Fibroblast of lung (primary cell): ENCODE results near the gene PGAM1. TPM values are rescaled to one million over a fixed set of nuclear protein-coding genes. Genes with fewer than 3 reads are reported as not detected.
"Not testable (repeated sequence)": the region's sequence is repeated elsewhere in the genome, so short reads cannot be mapped to it uniquely, and the experiment has no call there.

Source experiments
- DNase-seq, 2 donors: peaks; one replicate each; pipeline versions ENCODE4 v3.0.0 to v3.0.0-alpha.2; 2010; ENCODE audit warnings: low read depth in 2 of 2
- H2AFZ ChIP-seq: 2 replicates; pipeline ENCODE4 v1.5.1; 2012; ENCODE audit warnings: low read length, control low read depth, inconsistent platforms
- H3K27ac ChIP-seq: 2 replicates; pipeline ENCODE4 v1.5.1; 2011; ENCODE audit warnings: low read length, control low read depth; ENCODE audit not compliant: insufficient read depth
- H3K27me3 ChIP-seq: 2 replicates; pipeline ENCODE4 v1.5.1; 2011; ENCODE audit warnings: mild to moderate bottlenecking, low read length; ENCODE audit not compliant: control insufficient read depth, insufficient read depth
- H3K36me3 ChIP-seq: 2 replicates; pipeline ENCODE4 v1.5.1; 2011; ENCODE audit warnings: low read length; ENCODE audit not compliant: control insufficient read depth, insufficient read depth
- H3K4me1 ChIP-seq: 2 replicates; pipeline ENCODE4 v1.5.1; 2011; ENCODE audit warnings: low read length; ENCODE audit not compliant: control insufficient read depth, insufficient read depth; ENCODE audit errors: extremely low read depth
- H3K4me2 ChIP-seq: 2 replicates; pipeline ENCODE4 v1.5.1; 2011; ENCODE audit warnings: low read length, control low read depth; ENCODE audit not compliant: insufficient read depth; ENCODE audit errors: extremely low read depth
- H3K4me3 ChIP-seq, 4 experiments: fragments of 200-600 bp in 1 of 4; sonication (generic) in 1 of 4; replicated peaks in 1 of 4; 2 replicates each; pipeline ENCODE4 v1.5.1; 2011 to 2016; ENCODE audit warnings: low read length in 4 of 4, low read depth in 3 of 4, mild to moderate bottlenecking in 3 of 4, control low read depth in 2 of 4, inconsistent platforms in 1 of 4, mixed read lengths in 1 of 4; ENCODE audit not compliant: insufficient read depth in 1 of 4; ENCODE audit errors: control extremely low read depth in 1 of 4
- H3K79me2 ChIP-seq: 2 replicates; pipeline ENCODE4 v1.5.1; 2012; ENCODE audit warnings: mild to moderate bottlenecking, low read length, inconsistent platforms; ENCODE audit not compliant: control insufficient read depth, insufficient read depth
- H3K9ac ChIP-seq: 2 replicates; pipeline ENCODE4 v1.5.1; 2011; ENCODE audit warnings: mild to moderate bottlenecking, low read length, control low read depth; ENCODE audit not compliant: insufficient read depth
- H3K9me3 ChIP-seq: 2 replicates; pipeline ENCODE4 v1.5.1; 2012; ENCODE audit warnings: low read depth, low read length; ENCODE audit not compliant: control insufficient read depth, insufficient read depth
- H4K20me1 ChIP-seq: 2 replicates; pipeline ENCODE4 v1.5.1; 2011; ENCODE audit warnings: low read length; ENCODE audit not compliant: control insufficient read depth, insufficient read depth; ENCODE audit errors: extremely low read depth
- EZH2 ChIP-seq: IDR thresholded peaks from 2 replicates; pipeline ENCODE4 v1.5.1; 2012; ENCODE audit warnings: low read length, control low read depth, mild to moderate bottlenecking; ENCODE audit errors: missing control alignments
- polyA plus RNA-seq, 2 donors: library from polyadenylated mRNA; depleted of rRNA in 1 of 2; stranded (reverse) in 1 of 2; unstranded in 1 of 2; fragments of >200 nt; gene quantifications; 2 replicates each; pipeline ENCODE4 v1.2.1, GENCODE V29; 2011 to 2012; ENCODE audit warnings: missing spikeins in 1 of 2
- total RNA-seq: library from RNA; depleted of rRNA; stranded (reverse); fragments of >200 nt; gene quantifications from 2 replicates; pipeline ENCODE4 v1.2.1, GENCODE V29; 2014
- TF ChIP-seq, protein P1 (sequence below), 2 donors: IDR thresholded peaks in 1 of 2; conservative IDR thresholded peaks in 1 of 2; 1 replicate in 1 of 2; 2 replicates in 1 of 2; pipeline ENCODE4 v1.5.1; 2011 to 2012; ENCODE audit warnings: low read length in 2 of 2, control low read depth in 1 of 2, inconsistent platforms in 1 of 2, low read depth in 1 of 2, mild to moderate bottlenecking in 1 of 2

Gene PGAM1
- total and polyA plus RNA-seq, 2 donors (not counting 1 experiment from before 2014, with no cell fraction given): 209 to 498 TPM

DNA sequence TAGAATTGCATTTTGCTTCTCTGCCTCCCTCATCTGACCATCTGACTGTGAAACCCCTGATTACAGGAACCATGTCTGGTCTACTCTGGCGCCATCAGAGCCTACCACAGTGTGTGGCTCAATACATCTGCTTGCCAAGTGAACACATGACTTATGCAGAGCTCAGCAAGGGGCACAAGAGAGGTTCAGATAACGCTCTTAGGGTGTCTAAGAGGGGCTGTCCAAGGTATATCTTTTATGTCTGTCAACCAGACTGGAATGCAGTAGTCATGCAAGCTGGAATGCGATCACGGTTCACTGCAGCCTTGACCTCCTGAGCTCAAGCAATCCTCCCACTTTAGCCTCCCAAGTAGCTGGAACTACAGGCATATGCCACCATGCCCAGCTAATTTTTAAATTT, 14.6 kb upstream of the PGAM1 start:
- H3K9me3 ChIP-seq: no peaks in the 10 kb centered on the region
- H3K27me3 ChIP-seq: no peaks in the 10 kb centered on the region
- H3K4me3 ChIP-seq: no peak overlapping the region
- TF ChIP-seq, protein P1, sequence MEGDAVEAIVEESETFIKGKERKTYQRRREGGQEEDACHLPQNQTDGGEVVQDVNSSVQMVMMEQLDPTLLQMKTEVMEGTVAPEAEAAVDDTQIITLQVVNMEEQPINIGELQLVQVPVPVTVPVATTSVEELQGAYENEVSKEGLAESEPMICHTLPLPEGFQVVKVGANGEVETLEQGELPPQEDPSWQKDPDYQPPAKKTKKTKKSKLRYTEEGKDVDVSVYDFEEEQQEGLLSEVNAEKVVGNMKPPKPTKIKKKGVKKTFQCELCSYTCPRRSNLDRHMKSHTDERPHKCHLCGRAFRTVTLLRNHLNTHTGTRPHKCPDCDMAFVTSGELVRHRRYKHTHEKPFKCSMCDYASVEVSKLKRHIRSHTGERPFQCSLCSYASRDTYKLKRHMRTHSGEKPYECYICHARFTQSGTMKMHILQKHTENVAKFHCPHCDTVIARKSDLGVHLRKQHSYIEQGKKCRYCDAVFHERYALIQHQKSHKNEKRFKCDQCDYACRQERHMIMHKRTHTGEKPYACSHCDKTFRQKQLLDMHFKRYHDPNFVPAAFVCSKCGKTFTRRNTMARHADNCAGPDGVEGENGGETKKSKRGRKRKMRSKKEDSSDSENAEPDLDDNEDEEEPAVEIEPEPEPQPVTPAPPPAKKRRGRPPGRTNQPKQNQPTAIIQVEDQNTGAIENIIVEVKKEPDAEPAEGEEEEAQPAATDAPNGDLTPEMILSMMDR (conservative IDR thresholded peaks at IDR 0.05 in 1 of 2, IDR thresholded peaks at IDR 0.05 in 1 of 2; ENCODE audit: low read depth in 1 of 2, low read length in 2 of 2): no peak
- TF ChIP-seq EZH2: no peak
- H3K27ac ChIP-seq: no peak overlapping the region
- no peak overlapping the region for H2AFZ ChIP-seq
- H3K4me1 ChIP-seq: peaks cover 4% of the 10 kb centered on the region
- no peaks in the 10 kb centered on the region for H4K20me1 ChIP-seq
- H3K79me2 ChIP-seq: no peaks in the 10 kb centered on the region
- DNase-seq: peak in 1 of 2 donors; percentile 72
- H3K9ac ChIP-seq: no peak overlapping the region
- H3K4me2 ChIP-seq: no peak overlapping the region
- no peaks in the 10 kb centered on the region for H3K36me3 ChIP-seq

DNA sequence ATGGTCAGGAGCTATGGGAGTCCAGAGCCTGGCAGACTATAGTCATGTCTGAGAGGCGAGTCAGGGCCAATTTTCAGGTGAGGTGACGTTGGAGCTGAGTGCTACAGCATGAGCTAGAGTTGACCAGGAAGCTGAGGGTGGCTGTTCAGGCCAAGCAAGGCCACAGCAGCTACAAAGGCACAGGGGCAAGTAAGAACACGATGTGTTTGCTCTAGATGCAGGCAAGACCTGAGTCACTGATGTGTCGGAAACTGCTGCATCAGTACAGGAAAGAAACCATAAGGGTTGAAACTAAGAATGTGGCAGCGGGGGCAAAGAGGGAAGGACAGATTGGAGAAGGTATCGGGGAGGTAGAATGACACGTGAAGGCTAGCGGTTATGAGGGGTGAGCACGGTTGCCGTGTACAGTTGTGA, 13.1 kb upstream of the PGAM1 start:
- Histone ChIP-seq H4K20me1 (no peaks in the 10 kb centered on the region), H3K9me3 (no peaks in the 10 kb centered on the region), H3K4me2 (no peak overlapping the region), H3K4me3 (no peak overlapping the region), H3K27me3 (no peaks in the 10 kb centered on the region), H2AFZ (no peak overlapping the region), H3K4me1 (peaks cover 4% of the 10 kb centered on the region), H3K79me2 (no peaks in the 10 kb centered on the region), H3K36me3 (no peaks in the 10 kb centered on the region), H3K27ac (no peak overlapping the region), H3K9ac (no peak overlapping the region)
- TF ChIP-seq, protein P1 (conservative IDR thresholded peaks at IDR 0.05 in 1 of 2, IDR thresholded peaks at IDR 0.05 in 1 of 2; ENCODE audit: low read depth in 1 of 2, low read length in 2 of 2): no peak
- TF ChIP-seq EZH2: no peak
- DNase-seq: peak in 1 of 2 donors; percentile 15

DNA sequence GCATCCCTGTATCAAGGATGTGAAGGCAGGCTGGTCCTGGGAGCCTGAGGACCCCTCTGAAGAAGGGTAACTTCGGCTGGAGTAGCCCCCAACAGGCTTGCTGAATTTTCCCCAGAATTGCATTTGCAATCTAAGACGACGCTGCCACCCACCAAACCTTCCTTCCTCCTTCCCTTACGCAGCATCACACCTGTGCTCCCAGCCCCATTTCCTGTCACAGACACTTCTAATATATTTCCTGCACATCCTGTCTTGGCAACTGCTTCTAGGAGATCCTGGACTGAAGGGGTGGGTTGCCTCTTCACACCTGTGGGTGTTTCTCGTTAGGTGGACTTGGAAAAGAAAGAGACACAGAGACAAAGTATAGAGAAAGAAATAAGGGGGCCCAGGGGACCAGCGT, 9.4 kb upstream of the PGAM1 start:
- H3K79me2 ChIP-seq: no peaks in the 10 kb centered on the region
- H3K9ac ChIP-seq: no peak overlapping the region
- peaks cover 4% of the 10 kb centered on the region for H3K4me1 ChIP-seq
- H4K20me1 ChIP-seq: no peaks in the 10 kb centered on the region
- H3K4me2 ChIP-seq: no peak overlapping the region
- H2AFZ ChIP-seq: no peak overlapping the region
- DNase-seq: no peak
- H3K9me3 ChIP-seq: no peaks in the 10 kb centered on the region
- H3K36me3 ChIP-seq: no peaks in the 10 kb centered on the region
- TF ChIP-seq, protein P1 (conservative IDR thresholded peaks at IDR 0.05 in 1 of 2, IDR thresholded peaks at IDR 0.05 in 1 of 2; ENCODE audit: low read depth in 1 of 2, low read length in 2 of 2): no peak
- no peaks in the 10 kb centered on the region for H3K27me3 ChIP-seq
- H3K4me3 ChIP-seq: no peak overlapping the region
- H3K27ac ChIP-seq: no peak overlapping the region

DNA sequence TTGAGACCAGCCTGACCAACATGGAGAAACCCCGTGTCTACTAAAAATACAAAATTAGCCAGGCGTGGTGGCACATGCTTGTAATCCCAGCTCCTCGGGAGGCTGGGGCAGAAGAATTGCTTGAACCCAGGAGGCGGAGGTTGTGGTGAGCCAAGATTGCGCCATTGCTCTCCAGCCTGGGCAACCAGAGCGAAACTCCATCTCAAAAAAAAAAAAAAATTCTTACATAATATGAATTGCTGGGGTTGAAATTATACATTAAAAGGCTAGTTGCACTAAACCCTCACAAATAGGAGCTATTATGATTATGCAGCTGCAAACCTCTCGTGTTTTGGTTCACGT, 2.3 kb upstream of the PGAM1 start:
- not testable (repeated sequence) for H3K4me2 ChIP-seq, H3K4me3 ChIP-seq, DNase-seq, H3K27ac ChIP-seq, H3K9me3 ChIP-seq, H3K9ac ChIP-seq, H3K36me3 ChIP-seq, H4K20me1 ChIP-seq, H2AFZ ChIP-seq, H3K27me3 ChIP-seq
- H3K4me1 ChIP-seq: peaks cover 13% of the 10 kb centered on the region
- peaks cover 25% of the 10 kb centered on the region for H3K79me2 ChIP-seq
